ENCODE results near the gene COX7A2.

Gene COX7A2

GRCh38 chr6:75268121-75268987 is 24.8 kb upstream of the COX7A2 start:
- DNase-seq = no peak

GRCh38 chr6:75267461-75267860 is 23.9 kb upstream of the COX7A2 start:
- DNase-seq = no peak

GRCh38 chr6:75266716-75267291 is 23.2 kb upstream of the COX7A2 start:
- DNase-seq = peak in 1 of 5 experiments; percentile 53

GRCh38 chr6:75263401-75263750 is 19.8 kb upstream of the COX7A2 start:
- no peak for DNase-seq

- no peak for DNase-seq
These were observed 19.3 kb upstream of the COX7A2 start for GRCh38 chr6:75262716-75263400.

- no peak for DNase-seq
These were observed 17.7 kb upstream of the COX7A2 start for GRCh38 chr6:75261299-75261698.

- no peak for DNase-seq
These were observed 13.9 kb upstream of the COX7A2 start for GRCh38 chr6:75257343-75258087.

GRCh38 chr6:75250552-75250951 is 7.0 kb upstream of the COX7A2 start:
- DNase-seq = no peak

- DNase-seq = no peak
These were observed 6.2 kb upstream of the COX7A2 start for GRCh38 chr6:75249837-75250236.

GRCh38 chr6:75246386-75246785 is 2.8 kb upstream of the COX7A2 start:
- DNase-seq = no peak

GRCh38 chr6:75244063-75244584 is 523 bp upstream of the COX7A2 start:
- DNase-seq = peak in 1 of 5 experiments; percentile 4

- DNase-seq = no peak
These were observed 7.0 kb downstream of the COX7A2 start for GRCh38 chr6:75236630-75237029.

GRCh38 chr6:75235271-75235670 is 8.3 kb downstream of the COX7A2 start:
- DNase-seq = no peak

- DNase-seq = no peak
These were observed 9.3 kb downstream of the COX7A2 start for GRCh38 chr6:75234126-75234865.

GRCh38 chr6:75233092-75233615 is 10.4 kb downstream of the COX7A2 start:
- no peak for DNase-seq

- no peak for DNase-seq
These were observed 12.9 kb downstream of the COX7A2 start for GRCh38 chr6:75230484-75231325.

- DNase-seq = no peak
These were observed 19.2 kb downstream of the COX7A2 start for GRCh38 chr6:75224303-75224926.

- no peak for DNase-seq
These were observed 20.2 kb downstream of the COX7A2 start for GRCh38 chr6:75223428-75223827.

- no peak for DNase-seq
These were observed 21.3 kb downstream of the COX7A2 start for GRCh38 chr6:75222261-75222660.

- DNase-seq = no peak
These were observed 22.5 kb downstream of the COX7A2 start for GRCh38 chr6:75221116-75221515.
